GM12872 (cell line): ENCODE results near the gene AMPH.

Experiments used
- CTCF ChIP-seq: IDR thresholded peaks from 3 replicates; pipeline ENCODE4 v1.5.1; 2011; ENCODE audit warnings: low read depth, mild to moderate bottlenecking, low read length, moderate library complexity; ENCODE audit not compliant: insufficient read depth

The AMPH gene

GRCh38 chr7:38535073-38535472, 96.1 kb downstream of the AMPH start:
- no peak for TF ChIP-seq CTCF

DNA sequence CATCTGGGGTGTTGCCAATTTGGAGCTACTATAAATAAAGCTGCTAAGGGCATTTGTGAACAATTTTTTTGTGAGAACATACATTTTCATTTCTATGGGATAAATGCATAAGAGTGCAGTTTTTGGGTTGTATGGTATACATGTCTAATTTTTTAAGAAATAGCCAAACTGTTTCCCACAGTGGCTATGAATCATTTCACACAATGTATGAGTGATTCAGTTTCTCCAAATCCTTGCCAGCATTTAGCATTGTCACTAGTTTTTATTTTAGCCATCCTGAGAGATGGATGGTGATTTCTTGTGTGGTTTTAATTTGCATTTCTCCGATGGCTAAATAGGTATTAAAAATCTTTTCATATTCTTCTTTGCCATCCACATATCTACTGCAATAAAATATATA, 105.3 kb downstream of the AMPH start:
- no peak for TF ChIP-seq CTCF

GRCh38 chr7:38524786-38525185, 106.4 kb downstream of the AMPH start:
- TF ChIP-seq CTCF = no peak

- TF ChIP-seq CTCF = no peak
Observed at GRCh38 chr7:38520741-38521140, 110.4 kb downstream of the AMPH start.

DNA sequence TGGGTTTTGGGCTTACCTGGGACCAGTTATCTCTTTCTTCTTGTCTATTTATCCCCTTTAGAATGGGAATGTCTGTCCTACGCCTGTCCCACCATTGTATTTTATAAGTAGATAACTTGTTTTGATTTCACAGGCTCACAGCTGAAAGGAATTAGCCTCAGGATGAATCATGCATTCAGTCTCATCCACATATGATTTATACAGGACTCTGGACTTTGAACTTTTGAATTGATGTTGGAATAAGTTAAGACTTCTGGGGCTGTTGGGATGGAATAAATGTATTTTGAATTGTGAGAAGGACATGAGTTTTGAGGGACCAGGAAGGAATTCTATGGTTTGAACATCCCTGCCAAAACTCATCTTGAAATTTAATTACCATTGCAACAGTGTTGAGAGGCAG, 112.6 kb downstream of the AMPH start:
- TF ChIP-seq CTCF = no peak

DNA sequence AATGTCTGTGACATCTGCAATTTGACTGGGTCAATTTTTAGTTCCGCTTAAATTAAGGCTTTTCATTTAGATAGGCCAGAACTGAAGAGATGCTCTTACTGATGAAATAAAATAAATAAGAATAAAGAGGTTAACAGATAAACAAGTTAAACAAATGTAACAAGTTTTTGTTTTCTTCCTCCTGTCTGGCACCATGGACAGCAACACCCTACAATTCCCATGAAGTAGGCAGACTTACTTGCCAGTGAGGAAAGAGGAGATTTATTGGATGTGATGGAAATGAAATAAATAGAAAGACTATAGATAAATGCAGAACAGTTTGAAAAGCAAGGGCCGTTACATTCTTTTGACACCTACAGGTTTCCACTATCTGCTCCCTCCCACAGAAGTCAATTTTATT, 118.5 kb downstream of the AMPH start:
- TF ChIP-seq CTCF = no peak

- TF ChIP-seq CTCF = no peak
Observed at GRCh38 chr7:38512291-38512690, 118.9 kb downstream of the AMPH start.

DNA sequence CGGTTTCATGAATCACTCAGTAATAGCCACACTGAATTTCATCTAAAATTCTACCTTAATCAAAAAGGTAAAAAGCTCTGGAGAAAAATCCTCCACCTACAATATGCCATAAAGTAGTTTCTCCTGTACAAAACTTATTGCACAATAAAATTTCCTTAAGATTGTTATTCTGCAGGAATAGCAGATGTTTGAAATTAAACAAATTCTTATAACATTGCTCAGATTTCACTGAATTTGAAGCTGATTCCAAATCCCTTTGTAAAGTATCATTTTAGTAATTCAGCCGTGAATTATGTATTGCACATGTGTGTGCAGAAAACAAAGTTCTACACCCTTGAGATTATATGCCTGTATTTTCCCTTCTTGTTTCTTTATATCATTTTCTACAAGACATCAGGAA, 123.8 kb downstream of the AMPH start:
- no peak for TF ChIP-seq CTCF
